ENCODE data around the gene APOBEC2. TPM values are rescaled to one million over a fixed set of nuclear protein-coding genes. Genes with fewer than 3 reads are reported as not detected.

The APOBEC2 gene
- total and polyA plus RNA-seq, 9 of the 15 experiments (the other 6 are each of a cell fraction or from before 2014, with no cell fraction given), result 0.25 to 1.6 TPM; not detected in 7

- Histone ChIP-seq H3K36me3 (ENCODE audit: control insufficient read depth, insufficient read depth, low read length) (peaks cover 49% of the 10 kb centered on the region; the same call in 2 of the 3 replicates), H4K20me1 (replicated peaks; ENCODE audit: control insufficient read depth, insufficient read depth, low read length) (no peaks in the 10 kb centered on the region), H2AFZ (ENCODE audit: low read depth, low read length) (peak overlapping the region; percentile 83), H3K4me3 (peak overlapping the region; percentile 83), H3K9me1 (ENCODE audit: control insufficient read depth, insufficient read depth, low read length) (no peaks in the 10 kb centered on the region), H3K4me1 (replicated peaks in 1 of 2; ENCODE audit: control insufficient read depth in 2 of 2, insufficient read depth in 2 of 2, low read length in 2 of 2) (peaks cover 9 to 20% of the 10 kb centered on the region in 2 experiments), H3K9ac (ENCODE audit: insufficient read depth in 1 of 2, low read depth in 2 of 2, low read length in 2 of 2) (peak overlapping the region; percentile 96 to 97), H3K27me3 (ENCODE audit: control insufficient read depth in 2 of 2, insufficient read depth in 2 of 2, low read length in 2 of 2) (no peaks in the 10 kb centered on the region), H3K27ac (ENCODE audit: extremely low read depth, low read depth, low read length) (peak overlapping the region; percentile 94), H3K4me2 (ENCODE audit: insufficient read depth, low read length) (peak overlapping the region; percentile 91), H3K79me2 (ENCODE audit: control insufficient read depth, insufficient read depth, low read length) (peaks cover 51% of the 10 kb centered on the region), H3K9me3 (replicated peaks; ENCODE audit: control insufficient read depth, insufficient read depth, low read depth, low read length) (no peaks in the 10 kb centered on the region)
- in situ Hi-C loops (cut with MboI) (no loop called here), intact Hi-C loops (cut with micrococcal nuclease) (loop anchor here (5.0 kb wide), 2 partner anchors 74 to 246 kb away; no protein-coding TSS in a partner anchor)
- DNase-seq (ENCODE audit: extremely low read depth in 1 of 4, low spot score in 3 of 4), result peak in 1 of 4 experiments; percentile 92
- no peak for ATAC-seq
- FAIRE-seq, result no peak
- BruUV-seq (replicated peaks), result no TSS peak
- 0% methylated on average over 16 of the region's 16 CpGs for WGBS (ENCODE audit: insufficient coverage, low coverage, missing lambda C conversion rate)
- CTCF ChIA-PET (ENCODE audit: low intra/inter-chr PET ratio), result interaction anchor here (1.5 kb wide), 1 partner anchor 14 kb away, joined by 4 read pairs; no protein-coding TSS in a partner anchor
- POLR2A ChIA-PET, result no interaction called here
- no peak for TF ChIP-seq BCL6 (CRISPR knock-in tag; IDR thresholded peaks at IDR 0.05)
- TF ChIP-seq NR2C2 (CRISPR knock-in tag; IDR thresholded peaks at IDR 0.05), result no peak
- TF ChIP-seq NR2C2 (tag; IDR thresholded peaks at IDR 0.05), result no peak
- no peak for TF ChIP-seq HDAC1 (IDR thresholded peaks at IDR 0.05)
- peak; percentile 46; the same call in 1 of the 2 replicates for TF ChIP-seq GATAD2B (IDR thresholded peaks at IDR 0.05; ENCODE audit: borderline replicate concordance)
- TF ChIP-seq ZBTB40 (IDR thresholded peaks at IDR 0.05), result peak; percentile 74
- no peak for TF ChIP-seq ZBTB40 (CRISPR knock-in tag; IDR thresholded peaks at IDR 0.05)
- no peak for TF ChIP-seq BCOR (IDR thresholded peaks at IDR 0.05)
- no peak for TF ChIP-seq MCM3 (IDR thresholded peaks at IDR 0.05)
- TF ChIP-seq FOXJ2 (tag; IDR thresholded peaks at IDR 0.05), result no peak
- TF ChIP-seq ZBTB43 (CRISPR knock-in tag; IDR thresholded peaks at IDR 0.05), result no peak
- no peak for TF ChIP-seq TAF15 (IDR thresholded peaks at IDR 0.05; ENCODE audit: low read depth, low read length)
- TF ChIP-seq POLR2H (tag; IDR thresholded peaks at IDR 0.05; ENCODE audit: low read depth), result no peak; the same call in 1 of the 2 replicates
- no peak for TF ChIP-seq GABPB2 (CRISPR knock-in tag; conservative IDR thresholded peaks at IDR 0.05)
These were observed 18.5 kb downstream of the APOBEC2 start for GRCh38 chr6:41071501-41071922.

Measured in K562 (cell line).